Osteocyte (in vitro differentiated cells): ENCODE results near the gene WDR75. TPM values are rescaled to one million over a fixed set of nuclear protein-coding genes. Genes with fewer than 3 reads are reported as not detected.

Experiments
- DNase-seq: peaks from one replicate; pipeline ENCODE4 v3.0.0; 2021; ENCODE audit warnings: mixed read lengths; ENCODE audit not compliant: unreplicated experiment; ENCODE audit errors: extremely low spot score
- H3K27ac Mint-ChIP-seq: one replicate; pipeline ENCODE4 v1.8.0; 2021; ENCODE audit warnings: mild to moderate bottlenecking, mixed read lengths; ENCODE audit not compliant: unreplicated experiment
- H3K27me3 Mint-ChIP-seq: one replicate; pipeline ENCODE4 v1.8.0; 2021; ENCODE audit warnings: mixed read lengths; ENCODE audit not compliant: unreplicated experiment
- H3K36me3 Mint-ChIP-seq: one replicate; pipeline ENCODE4 v1.8.0; 2021; ENCODE audit warnings: mixed read lengths; ENCODE audit not compliant: unreplicated experiment
- H3K4me1 Mint-ChIP-seq: one replicate; pipeline ENCODE4 v1.8.0; 2021; ENCODE audit warnings: mixed read lengths; ENCODE audit not compliant: unreplicated experiment
- H3K4me3 Mint-ChIP-seq: one replicate; pipeline ENCODE4 v1.8.0; 2021; ENCODE audit warnings: mild to moderate bottlenecking, moderate library complexity, mixed read lengths; ENCODE audit not compliant: unreplicated experiment
- H3K9me3 Mint-ChIP-seq: one replicate; pipeline ENCODE4 v1.8.0; 2021; ENCODE audit warnings: mixed read lengths; ENCODE audit not compliant: unreplicated experiment
- CTCF ChIP-seq: fragments of 200-600 bp; sonication (generic); IDR thresholded peaks from 2 replicates; pipeline ENCODE4 v1.5.0; 2021; ENCODE audit warnings: antibody characterized with exemption, mild to moderate bottlenecking, moderate library complexity
- total RNA-seq: library from RNA; stranded (reverse); gene quantifications from 2 replicates; pipeline ENCODE4 v1.2.1, GENCODE V29; 2021

WDR75 gene
- total RNA-seq, 1 donor from 2014 or later, result 38.8 TPM

GRCh38 chr2:189487283-189488007, 46.2 kb downstream of the WDR75 start:
- H3K4me3 Mint-ChIP-seq, result no peak overlapping the region
- TF ChIP-seq CTCF, result no peak
- H3K36me3 Mint-ChIP-seq, result no peaks in the 10 kb centered on the region
- H3K27ac Mint-ChIP-seq, result no peak overlapping the region
- DNase-seq, result no peak
- peaks cover 3% of the 10 kb centered on the region for H3K27me3 Mint-ChIP-seq
- H3K4me1 Mint-ChIP-seq, result no peaks in the 10 kb centered on the region
- H3K9me3 Mint-ChIP-seq, result no peaks in the 10 kb centered on the region

- H3K4me3 Mint-ChIP-seq, result no peak overlapping the region
- DNase-seq, result no peak
- no peaks in the 10 kb centered on the region for H3K9me3 Mint-ChIP-seq
- no peak for TF ChIP-seq CTCF
- no peaks in the 10 kb centered on the region for H3K4me1 Mint-ChIP-seq
- H3K27ac Mint-ChIP-seq, result no peak overlapping the region
- H3K27me3 Mint-ChIP-seq, result peaks cover 6% of the 10 kb centered on the region
- no peaks in the 10 kb centered on the region for H3K36me3 Mint-ChIP-seq
These were observed 46.7 kb downstream of the WDR75 start for GRCh38 chr2:189488008-189488310.

GRCh38 chr2:189492451-189492850, 51.2 kb downstream of the WDR75 start:
- Mint-ChIP-seq H3K27me3 (peaks cover 17% of the 10 kb centered on the region), H3K27ac (no peak overlapping the region), H3K36me3 (no peaks in the 10 kb centered on the region), H3K4me1 (no peaks in the 10 kb centered on the region), H3K9me3 (no peaks in the 10 kb centered on the region), H3K4me3 (no peak overlapping the region)
- no peak for DNase-seq
- TF ChIP-seq CTCF, result no peak

GRCh38 chr2:189498205-189498604, 56.9 kb downstream of the WDR75 start:
- H3K27me3 Mint-ChIP-seq, result peaks cover 18% of the 10 kb centered on the region
- TF ChIP-seq CTCF, result no peak
- DNase-seq, result no peak
- no peak overlapping the region for H3K27ac Mint-ChIP-seq
- no peaks in the 10 kb centered on the region for H3K36me3 Mint-ChIP-seq
- no peaks in the 10 kb centered on the region for H3K9me3 Mint-ChIP-seq
- no peak overlapping the region for H3K4me3 Mint-ChIP-seq
- no peaks in the 10 kb centered on the region for H3K4me1 Mint-ChIP-seq

- H3K9me3 Mint-ChIP-seq, result no peaks in the 10 kb centered on the region
- DNase-seq, result no peak
- no peaks in the 10 kb centered on the region for H3K36me3 Mint-ChIP-seq
- no peak for TF ChIP-seq CTCF
- peaks cover 16% of the 10 kb centered on the region for H3K27me3 Mint-ChIP-seq
- no peaks in the 10 kb centered on the region for H3K4me1 Mint-ChIP-seq
- H3K4me3 Mint-ChIP-seq, result no peak overlapping the region
- no peak overlapping the region for H3K27ac Mint-ChIP-seq
These were observed 57.9 kb downstream of the WDR75 start for GRCh38 chr2:189499137-189499536.
